ENCODE measurements around the gene FAM240A.
A peak's percentile ranks its signal among the peaks of the same experiment; 100 is the strongest.

The FAM240A gene

GRCh38 chr3:46662771-46663551 lies 50.6 kb downstream of the FAM240A start:
- peak; percentile 33 for DNase-seq (ENCODE audit: low read depth)

GRCh38 chr3:46663591-46664135 lies 51.3 kb downstream of the FAM240A start:
- peak; percentile 9 for DNase-seq (ENCODE audit: low read depth)

- no peak for DNase-seq (ENCODE audit: low read depth)
Observed at GRCh38 chr3:46664188-46664970, 52.1 kb downstream of the FAM240A start.

GRCh38 chr3:46664971-46665762 lies 52.8 kb downstream of the FAM240A start:
- DNase-seq (ENCODE audit: low read depth), result no peak

GRCh38 chr3:46665763-46666452 lies 53.6 kb downstream of the FAM240A start:
- DNase-seq (ENCODE audit: low read depth), result no peak

- DNase-seq (ENCODE audit: low read depth), result no peak
Observed at GRCh38 chr3:46666453-46666845, 54.1 kb downstream of the FAM240A start.

- no peak for DNase-seq (ENCODE audit: low read depth)
Observed at GRCh38 chr3:46667061-46667621, 54.8 kb downstream of the FAM240A start.

GRCh38 chr3:46667657-46668056 lies 55.3 kb downstream of the FAM240A start:
- no peak for DNase-seq (ENCODE audit: low read depth)

- no peak for DNase-seq (ENCODE audit: low read depth)
Observed at GRCh38 chr3:46668116-46668515, 55.8 kb downstream of the FAM240A start.

- DNase-seq (ENCODE audit: low read depth), result no peak
Observed at GRCh38 chr3:46668591-46668990, 56.3 kb downstream of the FAM240A start.

GRCh38 chr3:46669191-46669999 lies 57.1 kb downstream of the FAM240A start:
- no peak for DNase-seq (ENCODE audit: low read depth)

GRCh38 chr3:46670000-46670890 lies 57.9 kb downstream of the FAM240A start:
- no peak for DNase-seq (ENCODE audit: low read depth)

- no peak for DNase-seq (ENCODE audit: low read depth)
Observed at GRCh38 chr3:46670891-46671427, 58.6 kb downstream of the FAM240A start.

GRCh38 chr3:46671541-46672348 lies 59.4 kb downstream of the FAM240A start:
- DNase-seq (ENCODE audit: low read depth), result no peak

GRCh38 chr3:46672349-46672695 lies 60.0 kb downstream of the FAM240A start:
- DNase-seq (ENCODE audit: low read depth), result no peak

GRCh38 chr3:46673151-46674030 lies 61.1 kb downstream of the FAM240A start:
- no peak for DNase-seq (ENCODE audit: low read depth)

All from iris pigment epithelial cell (primary cell).